Stimulated activated CD8-positive, alpha-beta memory T cell treated with anti-CD3 and anti-CD28 coated beads, Interleukin-4, amount 100 ng/mL, for 48 hours (primary cell): ENCODE measurements around the gene TSNAX.

Source experiments
- DNase-seq: peaks from one replicate; pipeline ENCODE4 v3.0.0-alpha.2; 2020

TSNAX gene

DNA sequence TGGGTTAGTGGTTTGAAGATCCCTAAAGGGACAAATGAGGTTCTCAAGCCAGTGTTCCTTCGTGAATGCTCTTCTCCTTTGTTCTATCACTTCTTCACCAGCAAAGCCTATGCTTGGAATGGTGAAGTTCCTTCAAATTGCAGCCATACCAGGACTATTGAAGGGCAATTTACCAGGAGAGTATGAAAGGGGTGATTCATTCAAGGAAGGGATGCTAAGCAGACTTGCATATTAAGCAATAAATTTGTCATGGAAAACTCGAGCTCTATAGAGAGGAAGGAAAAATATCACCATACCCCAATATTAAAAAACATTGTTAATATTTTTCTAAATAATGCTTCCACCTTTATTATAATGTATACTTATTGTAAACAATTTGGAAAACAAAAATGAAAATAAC is 9.3 kb upstream of the TSNAX start:
- DNase-seq = no peak

DNA sequence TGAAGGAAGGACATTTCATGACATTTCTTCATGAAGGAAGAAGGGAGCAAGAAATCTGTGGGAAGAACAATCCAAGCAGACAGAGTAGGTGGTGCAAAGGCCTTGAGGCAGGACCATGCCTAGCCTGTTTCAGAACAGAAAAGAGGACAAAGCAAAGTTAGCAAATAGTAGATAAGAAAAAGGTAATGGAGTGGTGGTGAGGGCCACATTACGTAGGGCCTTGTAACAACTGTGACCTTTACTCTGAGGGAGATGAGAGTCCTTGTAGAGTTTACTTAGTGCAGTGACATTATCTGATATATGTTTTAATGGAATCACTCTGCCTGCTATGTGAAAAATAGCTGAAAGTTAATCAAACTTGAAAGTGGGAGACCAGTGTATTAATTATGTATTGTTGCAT is 6.4 kb upstream of the TSNAX start:
- no peak for DNase-seq

DNA sequence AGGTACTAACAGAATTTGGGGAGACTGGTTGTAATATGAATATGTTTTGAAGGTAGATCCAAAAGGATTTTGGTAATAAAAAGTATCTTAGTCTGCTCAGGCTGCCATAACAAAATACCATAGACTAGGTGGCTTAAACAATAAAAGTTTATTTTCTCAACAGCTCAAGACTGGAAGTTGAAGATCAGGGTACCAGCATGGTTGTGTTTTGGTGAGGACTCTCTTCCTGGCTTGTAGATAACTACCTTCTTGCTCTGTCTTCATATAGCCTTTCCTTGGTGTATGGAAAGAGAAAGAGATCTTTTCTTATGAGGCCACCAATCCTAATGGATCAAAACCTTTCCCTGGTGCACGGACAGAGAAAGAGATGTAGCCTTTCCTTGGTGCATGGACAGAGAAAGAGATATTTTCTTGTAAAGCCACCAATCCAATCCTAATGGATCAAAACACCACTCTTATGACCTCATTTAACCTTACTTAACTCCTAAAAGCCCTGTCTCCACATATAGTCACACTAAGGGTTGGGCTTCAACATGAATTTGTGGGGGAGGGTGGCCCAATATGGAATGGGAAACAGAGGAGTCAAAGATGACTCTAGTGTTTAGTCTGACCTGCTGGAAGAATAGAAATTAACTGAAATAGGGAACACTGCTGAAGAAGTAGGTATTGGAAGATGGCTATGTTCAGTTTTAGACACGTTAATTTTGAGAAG is 5.4 kb upstream of the TSNAX start:
- DNase-seq = no peak

DNA sequence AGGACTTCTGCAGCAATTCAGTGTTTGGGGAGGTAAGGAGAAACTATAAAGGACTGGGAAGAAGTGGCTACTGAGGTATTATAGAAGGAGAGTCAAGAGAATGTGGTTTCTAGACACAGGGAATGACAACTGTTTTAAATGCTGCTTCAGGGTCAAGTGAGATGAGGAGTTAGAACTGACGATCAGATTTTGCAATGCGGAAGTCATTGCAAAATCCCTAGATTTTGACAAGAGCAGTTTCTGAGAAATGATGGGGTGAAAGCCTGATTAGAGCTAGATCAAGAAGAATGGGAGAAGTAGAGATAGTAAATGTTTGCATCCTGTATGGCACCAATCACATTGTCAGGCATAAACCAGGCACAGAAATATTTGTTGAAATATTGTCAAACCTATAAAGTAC is 4.7 kb upstream of the TSNAX start:
- no peak for DNase-seq

DNA sequence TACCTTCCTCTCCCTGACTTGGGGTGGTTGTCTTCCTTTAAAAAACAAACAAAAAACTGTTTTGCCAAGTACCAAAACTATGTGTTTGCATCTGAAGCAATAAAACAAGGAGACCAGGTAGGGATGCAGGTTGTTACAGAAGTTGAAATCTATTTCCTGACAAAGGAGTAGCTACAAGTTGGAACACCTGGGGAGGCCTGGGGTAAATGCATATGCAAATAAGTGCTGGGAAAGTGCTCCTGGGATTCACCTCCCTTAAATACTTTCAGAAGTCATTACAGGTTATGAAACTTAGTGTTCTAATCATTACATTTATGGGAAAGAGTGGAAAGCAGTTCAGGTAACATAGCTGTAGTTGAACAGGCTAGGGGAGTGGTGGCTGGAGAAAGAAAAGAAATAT is 1.9 kb upstream of the TSNAX start:
- DNase-seq = no peak

DNA sequence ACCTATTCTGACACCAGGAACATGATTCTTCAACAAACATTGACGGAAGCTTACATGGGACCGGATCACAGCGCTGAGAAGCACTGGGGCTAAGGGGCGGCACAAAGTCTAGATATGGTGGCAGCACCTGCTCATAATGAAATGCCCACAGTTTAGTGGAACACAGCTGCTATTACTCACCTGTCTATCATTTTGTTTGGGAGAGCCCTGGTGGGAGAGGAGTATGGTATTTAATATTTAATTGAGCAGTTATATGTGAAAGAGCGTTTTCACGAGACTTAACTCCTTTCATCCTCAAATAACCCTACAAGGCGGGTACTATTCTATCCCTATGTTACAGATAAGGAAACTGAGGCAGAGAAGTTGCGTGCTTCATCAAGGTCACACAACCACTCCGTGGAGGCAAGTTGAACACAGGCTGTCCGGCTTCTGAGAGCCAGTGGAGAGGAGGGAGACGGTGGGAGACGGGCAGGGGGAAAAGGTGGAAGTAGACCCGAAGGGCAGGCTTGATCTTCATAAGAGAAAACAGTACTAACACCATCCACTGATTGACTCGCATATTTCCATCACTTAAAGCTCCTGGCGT is 790 bp upstream of the TSNAX start:
- DNase-seq = no peak

DNA sequence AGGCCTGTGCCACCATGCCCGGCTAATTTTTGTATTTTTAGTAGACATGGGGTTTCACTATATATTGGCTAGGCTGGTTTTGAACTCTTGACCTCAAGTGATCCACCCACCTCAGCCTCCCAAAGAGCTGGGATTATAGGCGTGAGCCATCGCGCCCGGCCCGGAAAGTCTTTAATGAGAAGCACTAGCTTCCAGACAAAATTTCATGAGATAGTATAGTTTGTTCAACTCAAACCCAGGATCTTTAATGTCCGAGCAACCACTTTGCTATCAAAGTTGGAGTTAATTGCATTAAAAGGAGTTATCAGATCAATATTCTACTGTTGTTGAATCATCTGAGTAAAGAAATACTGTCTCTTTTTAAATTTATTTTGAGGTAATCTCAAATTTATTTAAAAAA is 4.8 kb downstream of the TSNAX start:
- DNase-seq = no peak

DNA sequence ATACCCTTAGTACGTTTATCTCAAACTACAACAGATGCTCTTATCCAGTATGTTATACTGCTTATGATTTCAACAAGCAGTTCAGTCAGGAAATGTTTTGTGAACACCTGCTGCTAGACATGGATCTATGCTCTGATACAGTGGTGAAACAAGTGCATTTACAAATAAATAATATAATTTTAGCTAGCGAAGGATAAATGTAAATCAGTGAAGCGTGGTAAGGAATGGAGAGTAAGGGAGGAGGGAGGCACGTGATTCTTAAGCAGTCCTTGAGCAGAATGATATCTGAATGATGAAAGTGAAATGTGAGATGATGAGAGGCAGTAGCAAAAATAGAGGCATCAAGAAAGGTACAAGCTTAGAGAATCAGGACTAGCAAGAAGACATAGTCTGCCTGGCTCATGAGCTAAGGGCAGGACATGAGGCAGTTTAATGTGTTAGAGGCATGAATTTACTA is 6.3 kb downstream of the TSNAX start:
- no peak for DNase-seq

DNA sequence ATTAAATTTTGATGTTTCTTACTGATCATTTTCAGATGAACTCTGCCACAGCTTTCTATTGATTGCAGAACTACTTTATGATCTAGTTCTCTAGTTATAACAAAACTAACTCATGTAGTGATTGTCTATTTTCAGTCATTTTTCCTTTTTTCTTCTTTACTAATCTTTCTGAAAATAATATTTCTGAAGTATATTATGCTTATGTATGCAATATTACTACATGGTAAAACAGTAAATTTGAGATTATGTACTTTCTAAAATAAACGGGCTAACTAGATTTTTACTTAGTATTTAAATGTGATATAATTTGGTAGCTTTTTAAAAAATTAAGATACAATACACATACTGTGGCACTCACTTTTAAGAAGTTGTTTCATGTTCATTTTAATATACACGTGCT is 7.6 kb downstream of the TSNAX start:
- no peak for DNase-seq

DNA sequence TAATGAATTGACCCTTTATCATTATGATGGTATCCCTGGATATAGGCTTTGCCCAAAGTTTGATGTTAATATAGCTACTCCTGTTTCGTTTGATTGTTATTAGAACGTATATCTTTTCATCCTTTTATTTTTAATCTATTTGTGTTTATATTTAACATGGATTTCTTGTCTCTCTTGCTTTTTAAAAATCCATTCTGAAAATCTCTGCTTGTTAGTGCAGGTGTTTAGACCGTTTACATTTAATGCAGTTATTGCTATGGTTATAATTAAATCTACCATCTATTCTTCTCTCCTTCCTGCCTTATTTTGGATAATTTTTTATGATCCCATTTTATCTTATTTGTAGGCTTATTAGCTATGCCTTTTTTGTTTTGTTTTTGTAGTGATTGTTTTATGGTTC is 12.4 kb downstream of the TSNAX start:
- no peak for DNase-seq

DNA sequence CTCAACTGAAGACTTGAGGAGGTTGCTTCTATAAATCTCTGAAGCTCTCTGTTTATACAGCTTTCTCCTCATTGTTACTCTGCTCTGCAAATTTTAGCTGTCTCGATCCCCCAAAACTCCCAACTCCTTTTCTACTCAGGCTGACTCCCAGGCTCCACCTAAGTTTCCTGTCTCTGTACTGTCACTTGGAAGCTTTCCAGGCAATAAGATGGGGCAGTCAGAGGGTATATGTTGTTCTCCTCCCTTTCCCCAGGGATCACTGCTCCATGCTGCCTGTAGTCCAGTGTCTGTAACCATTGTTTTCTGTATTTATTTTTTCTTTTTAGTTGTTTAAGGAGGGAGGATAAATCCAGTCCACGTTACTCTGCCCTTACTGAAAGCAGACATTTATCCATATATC is 13.4 kb downstream of the TSNAX start:
- no peak for DNase-seq

DNA sequence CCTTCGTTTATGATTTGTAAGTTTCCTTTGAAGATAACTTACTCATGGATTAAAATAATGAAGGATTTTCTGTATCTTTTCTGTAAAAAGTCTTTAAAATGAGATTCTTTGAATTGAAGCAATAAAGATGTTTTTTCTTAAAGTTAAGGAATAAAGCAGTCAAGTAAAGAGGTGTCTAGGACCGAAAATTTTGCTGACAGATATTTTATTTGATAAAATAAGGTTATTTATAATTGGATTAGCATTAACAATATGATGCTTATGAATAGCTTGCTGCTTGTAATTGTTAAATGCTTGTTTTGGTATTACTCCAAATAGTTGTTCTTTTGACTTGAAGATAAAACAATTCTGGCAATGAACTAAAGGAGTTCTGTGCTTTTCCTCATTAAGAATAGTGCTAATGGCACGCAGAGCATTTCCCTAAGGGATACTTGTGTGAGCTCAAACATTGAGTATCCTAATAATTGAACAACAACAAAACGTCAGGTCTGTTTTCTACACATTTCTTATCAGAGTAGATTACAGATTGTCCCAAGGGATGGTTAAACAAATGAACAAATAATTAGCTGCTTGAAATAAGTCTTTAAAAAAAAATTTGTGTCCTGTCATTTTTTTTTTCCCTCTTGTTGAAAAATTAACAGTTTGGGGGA is 16.6 kb downstream of the TSNAX start:
- no peak for DNase-seq

DNA sequence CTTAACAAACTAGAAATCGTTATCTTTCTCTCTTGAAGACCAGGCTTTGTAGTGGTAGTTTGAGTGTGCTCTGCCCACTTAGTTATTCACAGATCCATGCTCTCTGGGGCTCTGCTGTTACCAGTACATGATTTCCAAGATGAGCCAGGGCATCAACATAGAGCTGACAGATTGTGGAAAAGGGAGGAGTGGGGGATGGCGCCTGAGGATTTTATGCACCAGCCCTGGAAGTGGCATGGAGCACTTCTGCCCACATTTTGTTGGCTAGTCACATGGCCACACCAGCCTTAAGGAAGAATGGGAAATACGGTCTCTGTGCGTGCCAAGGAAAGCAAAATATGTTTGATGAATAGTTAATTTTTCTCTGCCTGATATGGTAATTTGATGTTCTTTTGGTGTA is 18.2 kb downstream of the TSNAX start:
- DNase-seq = no peak

DNA sequence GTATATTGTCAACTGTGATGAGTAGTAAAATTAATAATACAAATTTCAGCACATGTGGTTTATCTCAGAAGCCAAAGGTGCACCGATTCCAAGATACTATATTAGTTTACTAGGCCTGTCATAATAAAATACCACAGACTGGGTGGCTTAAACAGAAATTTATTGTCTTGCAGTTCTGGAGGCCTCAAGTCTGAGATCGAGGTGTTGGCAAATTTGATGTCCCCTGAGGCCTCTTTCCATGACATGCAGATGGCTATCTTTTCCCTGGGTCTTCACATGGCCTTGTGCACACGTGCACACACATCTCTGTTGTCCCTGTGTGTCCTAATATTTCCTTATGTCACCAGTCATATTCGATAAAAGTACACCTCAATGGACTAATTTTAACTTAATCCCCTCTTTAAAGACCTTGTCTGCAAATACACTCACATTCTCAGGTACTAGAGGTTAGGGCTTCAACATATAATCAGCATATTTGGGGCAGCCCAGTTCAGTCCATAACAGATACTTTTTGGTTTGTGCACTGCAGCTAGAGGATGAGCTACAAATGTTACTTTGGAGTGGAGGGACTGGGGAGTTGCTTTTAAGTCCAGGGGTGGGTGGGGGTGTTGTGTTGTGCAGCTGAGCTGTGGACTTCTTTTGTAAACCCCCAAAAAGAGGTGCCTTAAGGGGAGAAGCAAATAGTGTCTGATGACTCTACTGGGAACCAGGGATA is 21.4 kb downstream of the TSNAX start:
- no peak for DNase-seq

DNA sequence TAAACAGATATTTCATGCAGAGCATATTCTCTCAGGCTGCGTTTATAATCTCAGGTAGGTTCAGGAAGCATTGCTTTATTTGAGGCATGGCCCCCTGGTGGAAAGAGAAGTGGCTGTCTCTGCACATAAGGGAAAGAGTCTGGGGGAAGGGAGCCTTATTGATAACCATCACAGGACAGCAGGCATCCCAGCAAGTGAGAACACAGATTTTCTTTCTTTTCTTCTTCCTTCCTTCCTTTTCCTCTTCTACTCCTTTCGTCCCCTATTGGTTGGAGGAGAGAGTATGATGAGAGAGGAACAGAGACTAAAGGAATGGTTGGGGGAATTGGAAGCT is 21.9 kb downstream of the TSNAX start:
- no peak for DNase-seq

DNA sequence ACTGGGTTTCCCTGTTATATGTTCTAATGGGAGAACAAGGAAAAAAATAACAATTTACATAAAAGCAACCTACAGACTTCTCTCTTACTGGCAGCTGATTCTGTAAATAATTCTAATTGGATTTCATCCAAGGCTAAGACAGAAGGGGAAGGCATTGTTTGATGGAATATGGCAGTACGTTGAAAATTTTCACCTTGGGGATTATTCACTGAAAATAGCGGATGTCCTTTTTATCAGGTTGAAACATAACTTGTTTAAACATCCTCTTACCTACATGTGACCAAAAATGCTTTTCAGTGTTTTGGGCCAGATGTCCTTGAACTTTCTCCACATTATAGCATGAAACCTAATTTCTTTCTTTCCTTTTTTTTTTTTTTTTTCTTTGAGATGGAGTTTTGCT is 24.9 kb downstream of the TSNAX start:
- no peak for DNase-seq

DNA sequence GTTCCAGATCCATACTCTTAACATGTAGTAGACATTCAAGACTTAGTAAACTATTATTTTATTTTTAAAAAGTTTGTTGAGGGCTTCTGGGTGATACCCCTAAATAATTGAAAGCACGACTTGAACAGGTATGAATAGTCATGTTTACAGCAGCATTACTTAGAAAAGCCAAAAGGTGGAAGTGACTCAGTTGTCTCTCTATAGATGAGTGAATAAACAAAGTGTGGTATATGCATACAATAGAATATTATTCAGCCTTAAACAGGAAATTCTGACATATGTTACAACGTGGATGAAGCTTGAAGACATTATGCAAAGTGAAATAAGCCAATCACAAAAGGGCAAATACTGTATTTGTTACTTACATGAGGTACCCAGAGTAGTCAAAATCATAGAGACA is 26.5 kb downstream of the TSNAX start:
- no peak for DNase-seq

DNA sequence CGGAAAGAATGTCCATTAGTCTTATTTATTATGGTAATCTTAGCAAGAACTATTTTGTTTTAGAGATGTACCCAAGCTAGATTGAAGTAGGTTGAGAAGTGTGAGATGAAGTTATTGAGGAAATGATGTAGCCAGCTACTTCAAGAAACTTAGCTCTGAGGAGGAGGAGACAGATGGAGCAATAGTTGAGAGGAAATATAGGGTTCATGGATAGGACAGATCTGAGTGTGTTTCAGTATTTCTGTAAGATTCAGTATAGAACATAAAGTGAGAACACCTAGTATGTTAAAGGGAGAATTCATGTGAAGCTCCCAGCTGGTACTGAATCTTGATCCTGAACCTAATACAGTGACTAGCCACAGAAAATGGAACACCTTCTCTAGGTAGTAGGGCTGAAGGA is 28.9 kb downstream of the TSNAX start:
- DNase-seq = no peak

DNA sequence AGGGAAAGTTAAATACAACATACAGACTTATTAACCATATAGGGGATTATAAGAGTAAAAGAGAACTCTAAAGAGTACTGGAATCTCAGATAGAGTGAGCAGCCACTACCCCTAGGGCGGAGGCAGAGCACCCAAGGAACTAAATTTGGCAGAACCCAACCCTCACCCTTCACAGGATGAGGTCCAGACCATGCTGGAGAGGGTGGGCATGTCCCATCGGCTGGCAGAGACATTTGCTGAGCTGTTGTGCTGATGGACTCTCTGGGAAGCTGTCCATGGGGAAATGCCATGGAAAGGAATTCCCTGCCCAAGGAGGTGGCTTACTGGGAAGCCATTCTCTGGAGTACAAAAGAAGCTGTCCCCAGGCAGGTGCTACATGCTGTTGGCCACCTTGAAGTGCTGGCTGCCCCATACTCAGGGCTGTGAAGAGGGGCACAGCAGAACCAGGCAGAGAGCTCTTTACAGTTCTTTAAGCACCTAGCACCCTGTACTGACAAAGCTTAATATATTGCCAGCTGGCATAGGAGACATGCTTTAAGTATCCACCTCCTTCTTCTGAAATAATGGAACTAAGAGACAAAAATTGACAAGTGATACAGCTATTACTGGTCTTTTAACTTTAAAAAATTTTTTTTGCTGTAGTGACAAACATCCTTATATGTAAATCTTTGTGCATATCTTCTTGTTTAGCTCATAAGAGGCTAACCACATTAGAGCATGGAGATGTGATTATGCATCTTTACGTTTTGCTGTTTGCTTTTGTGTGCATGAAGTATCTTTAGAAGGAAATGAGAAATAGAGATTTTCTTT is 29.6 kb downstream of the TSNAX start:
- DNase-seq = no peak

DNA sequence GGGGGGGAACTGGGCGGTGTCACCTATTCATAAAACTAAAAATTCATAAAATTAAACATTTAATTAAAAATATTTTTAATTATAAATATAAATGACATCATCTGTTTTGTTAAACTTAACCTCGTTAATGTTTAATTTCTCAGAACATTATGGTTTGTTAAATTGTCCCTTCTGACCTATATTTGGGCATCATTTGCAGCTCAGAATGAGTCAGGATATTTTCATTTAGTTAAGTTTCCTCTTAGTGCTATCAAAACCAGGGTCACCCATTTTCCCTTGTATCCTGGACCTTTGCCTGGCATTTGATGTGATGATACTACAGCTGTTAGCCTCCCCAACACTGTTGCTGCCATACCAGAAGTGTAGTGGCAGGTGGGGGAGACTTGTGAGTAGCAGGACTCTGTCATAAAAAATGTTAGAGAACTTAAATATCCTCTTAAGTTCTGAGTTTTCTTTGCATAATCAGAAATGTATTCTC is 30.3 kb downstream of the TSNAX start:
- DNase-seq = no peak

DNA sequence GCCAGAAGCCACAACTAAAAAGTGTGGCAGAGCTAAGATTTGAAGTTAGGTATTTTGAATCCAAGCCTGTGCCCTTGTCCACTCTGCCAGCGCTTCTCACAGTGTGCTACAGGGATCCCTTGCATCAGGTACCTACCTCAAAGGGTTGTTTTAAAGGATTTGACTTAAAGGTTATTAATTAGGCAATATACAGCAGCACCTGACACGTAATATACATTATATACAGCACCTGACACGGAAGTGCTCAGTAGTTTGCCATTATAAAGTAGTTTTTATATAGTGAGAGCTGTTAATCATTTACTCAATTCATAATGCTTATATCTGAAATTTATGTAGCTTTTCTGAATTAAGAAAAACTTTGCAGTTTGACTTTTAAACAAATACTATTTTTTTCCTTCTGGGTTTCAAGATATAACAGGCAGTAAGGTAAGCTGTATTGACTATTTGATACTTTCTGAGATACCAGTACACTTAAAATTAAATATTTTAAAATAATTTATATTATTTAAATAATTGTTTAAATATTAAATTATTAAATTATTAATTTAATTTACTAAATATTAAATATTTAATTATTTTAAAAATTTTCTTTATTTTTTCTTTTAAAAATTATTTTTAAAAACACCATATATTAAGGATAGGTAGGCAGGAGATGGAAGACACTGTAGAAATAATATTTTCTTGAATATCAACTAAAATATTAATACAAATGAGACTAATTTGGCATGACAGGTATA is 33.3 kb downstream of the TSNAX start:
- no peak for DNase-seq

DNA sequence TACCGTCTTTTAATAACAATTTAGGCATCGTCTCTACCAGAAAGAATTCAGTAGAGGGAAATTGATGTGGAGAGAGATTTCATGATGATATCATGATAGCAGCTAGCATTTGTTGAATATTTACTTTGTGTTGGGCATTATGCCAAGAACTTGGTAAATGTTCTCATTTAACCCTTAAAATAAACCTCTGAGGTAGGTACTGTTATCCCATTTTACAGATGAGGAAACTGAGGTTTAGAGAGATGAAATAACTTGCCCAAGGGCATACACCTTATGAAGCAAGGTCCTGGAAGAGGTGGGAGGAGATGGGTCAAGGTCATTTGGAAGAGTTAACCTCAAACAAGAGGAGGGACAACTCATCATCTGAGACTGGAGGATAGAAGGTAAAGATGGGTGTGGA is 34.8 kb downstream of the TSNAX start:
- DNase-seq = no peak
